H9 (cell line): Measurements from ENCODE around the gene WDR27. TPM values are rescaled to one million over a fixed set of nuclear protein-coding genes. Genes with fewer than 3 reads are reported as not detected.

Experiments
- DNase-seq: peaks from one replicate; pipeline ENCODE4 v3.0.0-alpha.2; 2017
- H2AFZ ChIP-seq: one replicate; pipeline ENCODE4 v1.6.1; 2013; ENCODE audit warnings: mild to moderate bottlenecking, low read length, control low read depth, moderate library complexity
- H2AK5ac ChIP-seq: 2 replicates; pipeline ENCODE4 v1.6.1; 2013; ENCODE audit warnings: low read length, control low read depth, mixed read lengths; ENCODE audit not compliant: insufficient read length
- H2BK120ac ChIP-seq: one replicate; pipeline ENCODE4 v1.6.1; 2013; ENCODE audit warnings: low read depth, mild to moderate bottlenecking, low read length, control low read depth, inconsistent platforms; ENCODE audit not compliant: poor library complexity, severe bottlenecking
- H2BK12ac ChIP-seq: 2 replicates; pipeline ENCODE4 v1.6.1; 2013; ENCODE audit warnings: low read length, control low read depth, mixed read lengths, low read depth; ENCODE audit not compliant: insufficient read length
- H2BK15ac ChIP-seq: 2 replicates; pipeline ENCODE4 v1.6.1; 2013; ENCODE audit warnings: low read depth, low read length, control low read depth
- H2BK20ac ChIP-seq: one replicate; pipeline ENCODE4 v1.6.1; 2013; ENCODE audit warnings: low read depth, mild to moderate bottlenecking, low read length, control low read depth, inconsistent platforms; ENCODE audit not compliant: poor library complexity, severe bottlenecking
- H2BK5ac ChIP-seq: 2 replicates; pipeline ENCODE4 v1.6.1; 2013; ENCODE audit warnings: low read length, control low read depth, mixed read lengths; ENCODE audit not compliant: insufficient read length
- H3K14ac ChIP-seq: 2 replicates; pipeline ENCODE4 v1.6.1; 2013; ENCODE audit warnings: low read length, control low read depth; ENCODE audit not compliant: insufficient read depth
- H3K18ac ChIP-seq: 2 replicates; pipeline ENCODE4 v1.6.1; 2013; ENCODE audit warnings: low read depth, mild to moderate bottlenecking, mixed read lengths, low read length, control low read depth; ENCODE audit not compliant: insufficient read length
- H3K23ac ChIP-seq: 2 replicates; pipeline ENCODE4 v1.6.1; 2013; ENCODE audit warnings: low read length, control low read depth, mixed read lengths, low read depth; ENCODE audit not compliant: insufficient read length
- H3K23me2 ChIP-seq: 2 replicates; pipeline ENCODE4 v1.6.1; 2013; ENCODE audit warnings: low read depth, mild to moderate bottlenecking, mixed read lengths, low read length, control low read depth; ENCODE audit not compliant: insufficient read length, poor library complexity, severe bottlenecking
- H3K27ac ChIP-seq: 2 replicates; pipeline ENCODE4 v1.5.1; 2013; ENCODE audit warnings: low read length, control low read depth, mixed read lengths, low read depth; ENCODE audit not compliant: insufficient read length
- H3K27me3 ChIP-seq: 2 replicates; pipeline ENCODE4 v1.6.1; 2013; ENCODE audit warnings: low read length, control low read depth, inconsistent platforms; ENCODE audit not compliant: insufficient read depth
- H3K4ac ChIP-seq: 2 replicates; pipeline ENCODE4 v1.6.1; 2013; ENCODE audit warnings: low read depth, mild to moderate bottlenecking, control low read depth, inconsistent platforms, low read length, moderate library complexity
- H3K4me1 ChIP-seq: 2 replicates; pipeline ENCODE4 v1.6.1; 2013; ENCODE audit warnings: low read length, control low read depth, inconsistent platforms; ENCODE audit not compliant: insufficient read depth
- H3K4me2 ChIP-seq: 2 replicates; pipeline ENCODE4 v1.6.1; 2013; ENCODE audit warnings: low read length, control low read depth, mixed read lengths; ENCODE audit not compliant: insufficient read length, insufficient read depth
- H3K56ac ChIP-seq: 2 replicates; pipeline ENCODE4 v1.6.1; 2013; ENCODE audit warnings: low read depth, mild to moderate bottlenecking, mixed read lengths, low read length, control low read depth; ENCODE audit not compliant: insufficient read length
- H3K79me1 ChIP-seq: 2 replicates; pipeline ENCODE4 v1.6.1; 2013; ENCODE audit warnings: low read depth, mild to moderate bottlenecking, moderate library complexity, low read length, control low read depth, inconsistent platforms; ENCODE audit not compliant: insufficient read depth, poor library complexity, severe bottlenecking
- H3K79me2 ChIP-seq: 2 replicates; pipeline ENCODE4 v1.6.1; 2013; ENCODE audit warnings: low read length, control low read depth, inconsistent platforms; ENCODE audit not compliant: insufficient read depth
- H3K9ac ChIP-seq: 2 replicates; pipeline ENCODE4 v1.6.1; 2013; ENCODE audit warnings: low read length, control low read depth, mixed read lengths; ENCODE audit not compliant: insufficient read length; ENCODE audit errors: extremely low read depth
- H3K9me3 ChIP-seq: one replicate; pipeline ENCODE4 v1.6.1; 2013; ENCODE audit warnings: low read depth, low read length, inconsistent platforms; ENCODE audit not compliant: control insufficient read depth
- H3T11ph ChIP-seq: one replicate; pipeline ENCODE4 v1.6.1; 2013; ENCODE audit warnings: mild to moderate bottlenecking, low read length, control low read depth, inconsistent platforms
- H4K20me1 ChIP-seq: one replicate; pipeline ENCODE4 v1.6.1; 2013; ENCODE audit not compliant: control insufficient read depth, insufficient read length, insufficient read depth
- H4K5ac ChIP-seq: 2 replicates; pipeline ENCODE4 v1.6.1; 2013; ENCODE audit warnings: low read depth, mild to moderate bottlenecking, mixed read lengths, low read length, control low read depth; ENCODE audit not compliant: insufficient read length
- H4K8ac ChIP-seq: replicated peaks from 2 replicates; pipeline ENCODE4 v1.6.1; 2013; ENCODE audit warnings: low read length, control low read depth, mixed read lengths, low read depth; ENCODE audit not compliant: insufficient read length
- H4K91ac ChIP-seq: 2 replicates; pipeline ENCODE4 v1.6.1; 2013; ENCODE audit warnings: low read depth, mild to moderate bottlenecking, moderate library complexity, mixed read lengths, low read length, control low read depth; ENCODE audit not compliant: insufficient read length
- H3K27ac Mint-ChIP-seq, 3 experiments: 2 replicates in 2 of 3; 3 replicates in 1 of 3; pipeline ENCODE4 v1.8.0; 2020 to 2021; ENCODE audit warnings: mixed read lengths in 3 of 3, mild to moderate bottlenecking in 1 of 3, moderate library complexity in 1 of 3
- H3K27me3 Mint-ChIP-seq: 2 replicates; pipeline ENCODE4 v1.8.0; 2021; ENCODE audit warnings: low read depth, mild to moderate bottlenecking, moderate library complexity, mixed read lengths
- H3K36me3 Mint-ChIP-seq, 3 experiments: 2 replicates in 2 of 3; 3 replicates in 1 of 3; pipeline ENCODE4 v1.8.0; 2020 to 2021; ENCODE audit warnings: low read depth in 3 of 3, mixed read lengths in 3 of 3; ENCODE audit not compliant: insufficient read depth in 1 of 3
- H3K4me1 Mint-ChIP-seq, 2 experiments: 2 replicates each; pipeline ENCODE4 v1.8.0; 2020; ENCODE audit warnings: mixed read lengths in 2 of 2
- H3K4me3 Mint-ChIP-seq, 2 experiments: 2 replicates in 1 of 2; 3 replicates in 1 of 2; pipeline ENCODE4 v1.8.0; 2020 to 2021; ENCODE audit warnings: mild to moderate bottlenecking in 2 of 2, mixed read lengths in 2 of 2, moderate library complexity in 1 of 2
- H3K9me3 Mint-ChIP-seq, 2 experiments: 2 replicates in 1 of 2; 3 replicates in 1 of 2; pipeline ENCODE4 v1.8.0; 2020; ENCODE audit warnings: mild to moderate bottlenecking in 2 of 2, mixed read lengths in 2 of 2, moderate library complexity in 1 of 2
- WGBS: extraction: QIAGEN DNeasy Blood & Tissue Kit; methylation state at CpG from one replicate; pipeline ENCODE4 v1.1.7; 2013; ENCODE audit warnings: missing lambda C conversion rate, low lambda C conversion rate, mixed read lengths; ENCODE audit not compliant: insufficient read length; ENCODE audit errors: extremely low coverage; 5-methylcytosine and 5-hydroxymethylcytosine counted together
- total RNA-seq: library from RNA; stranded (reverse); gene quantifications from 2 replicates; pipeline ENCODE4 v1.2.1, GENCODE V29; 2021
- TF ChIP-seq, protein P1 (sequence below): fragments of 200-600 bp; sonication (generic); conservative IDR thresholded peaks from 3 replicates; pipeline ENCODE4 v1.8.0; 2021; ENCODE audit warnings: antibody characterized with exemption, mild to moderate bottlenecking

WDR27 gene
- total RNA-seq, 1 experiment from 2014 or later: 48.7 TPM

DNA sequence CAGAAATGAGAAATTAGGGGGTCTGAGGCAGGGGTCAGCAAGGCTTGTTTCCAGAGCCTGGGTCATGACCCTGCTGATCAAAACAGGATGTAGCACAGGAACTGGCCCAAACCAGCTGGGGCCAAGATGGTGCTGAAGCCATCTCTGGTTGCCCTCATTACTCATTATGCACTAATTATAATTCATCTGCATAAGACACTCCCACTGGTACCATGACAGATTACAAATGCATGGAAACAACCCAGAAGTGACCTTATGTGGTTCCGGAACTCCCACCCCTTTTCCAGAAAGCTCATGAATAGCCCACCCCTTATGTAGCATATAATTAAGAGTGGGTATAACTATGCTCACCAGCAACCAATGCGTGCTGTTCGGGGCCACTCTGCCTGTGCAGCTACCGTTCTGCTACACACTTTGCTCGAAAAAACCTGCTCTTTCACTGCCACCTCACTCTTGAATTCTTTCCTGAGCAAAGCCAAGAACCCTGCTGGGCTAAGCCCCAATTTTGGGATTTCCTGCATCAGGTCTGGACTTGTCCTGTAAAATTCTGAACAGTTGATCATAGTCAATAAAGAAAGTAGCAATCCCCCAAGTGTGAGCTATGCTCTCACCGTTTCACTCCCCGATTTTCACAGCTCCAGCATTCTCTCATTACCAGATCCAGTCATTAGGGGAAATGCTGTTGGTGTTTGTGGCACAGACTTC is 122.3 kb downstream of the WDR27 start:
- H3K23ac ChIP-seq: no peak overlapping the region
- no peak overlapping the region for H3K4ac ChIP-seq
- Mint-ChIP-seq H3K4me1 (peaks cover 8 to 10% of the 10 kb centered on the region in 2 experiments), H3K4me3 (no peak overlapping the region), H3K27me3 (no peaks in the 10 kb centered on the region), H3K27ac (no peak overlapping the region; a peak in 1 of 7 replicates), H3K9me3 (no peaks in the 10 kb centered on the region; a peak in 1 of 5 replicates), H3K36me3 (peaks cover 6 to 19% (median 12%) of the 10 kb centered on the region in 3 experiments)
- H3K9ac ChIP-seq: no peak overlapping the region
- H2BK15ac ChIP-seq: no peak overlapping the region
- DNase-seq: no peak
- no peak overlapping the region for H2AFZ ChIP-seq
- no peak overlapping the region for H2BK20ac ChIP-seq
- H3K27me3 ChIP-seq: no peaks in the 10 kb centered on the region
- TF ChIP-seq, protein P1, sequence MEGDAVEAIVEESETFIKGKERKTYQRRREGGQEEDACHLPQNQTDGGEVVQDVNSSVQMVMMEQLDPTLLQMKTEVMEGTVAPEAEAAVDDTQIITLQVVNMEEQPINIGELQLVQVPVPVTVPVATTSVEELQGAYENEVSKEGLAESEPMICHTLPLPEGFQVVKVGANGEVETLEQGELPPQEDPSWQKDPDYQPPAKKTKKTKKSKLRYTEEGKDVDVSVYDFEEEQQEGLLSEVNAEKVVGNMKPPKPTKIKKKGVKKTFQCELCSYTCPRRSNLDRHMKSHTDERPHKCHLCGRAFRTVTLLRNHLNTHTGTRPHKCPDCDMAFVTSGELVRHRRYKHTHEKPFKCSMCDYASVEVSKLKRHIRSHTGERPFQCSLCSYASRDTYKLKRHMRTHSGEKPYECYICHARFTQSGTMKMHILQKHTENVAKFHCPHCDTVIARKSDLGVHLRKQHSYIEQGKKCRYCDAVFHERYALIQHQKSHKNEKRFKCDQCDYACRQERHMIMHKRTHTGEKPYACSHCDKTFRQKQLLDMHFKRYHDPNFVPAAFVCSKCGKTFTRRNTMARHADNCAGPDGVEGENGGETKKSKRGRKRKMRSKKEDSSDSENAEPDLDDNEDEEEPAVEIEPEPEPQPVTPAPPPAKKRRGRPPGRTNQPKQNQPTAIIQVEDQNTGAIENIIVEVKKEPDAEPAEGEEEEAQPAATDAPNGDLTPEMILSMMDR: no peak
- H2BK120ac ChIP-seq: no peak overlapping the region
- H3K56ac ChIP-seq: no peak overlapping the region
- H3K9me3 ChIP-seq: no peaks in the 10 kb centered on the region
- no peaks in the 10 kb centered on the region for H3K23me2 ChIP-seq
- no peak overlapping the region for H3K14ac ChIP-seq
- WGBS: no CpG with 5 or more reads among the region's 7 CpGs
- H2BK5ac ChIP-seq: no peak overlapping the region
- H4K5ac ChIP-seq: no peak overlapping the region
- no peaks in the 10 kb centered on the region for H3K79me1 ChIP-seq
- no peaks in the 10 kb centered on the region for H3K79me2 ChIP-seq
- no peak overlapping the region for H3K18ac ChIP-seq
- no peak overlapping the region for H4K91ac ChIP-seq
- H3K4me1 ChIP-seq: no peaks in the 10 kb centered on the region
- no peak overlapping the region for H3K4me2 ChIP-seq
- H4K20me1 ChIP-seq: no peaks in the 10 kb centered on the region
- H2AK5ac ChIP-seq: no peak overlapping the region
- H3K27ac ChIP-seq: no peak overlapping the region
- H2BK12ac ChIP-seq: no peak overlapping the region
- H3T11ph ChIP-seq: no peak overlapping the region
- H4K8ac ChIP-seq: no peak overlapping the region
